G401.6 (cell line): ENCODE data around the gene GPATCH2L.

Source experiments
- FAIRE-seq: peaks from 2 replicates; lab custom pipeline; 2012; peaks lifted over from hg19 to GRCh38; lab: Jason Lieb, UNC

GPATCH2L gene

DNA sequence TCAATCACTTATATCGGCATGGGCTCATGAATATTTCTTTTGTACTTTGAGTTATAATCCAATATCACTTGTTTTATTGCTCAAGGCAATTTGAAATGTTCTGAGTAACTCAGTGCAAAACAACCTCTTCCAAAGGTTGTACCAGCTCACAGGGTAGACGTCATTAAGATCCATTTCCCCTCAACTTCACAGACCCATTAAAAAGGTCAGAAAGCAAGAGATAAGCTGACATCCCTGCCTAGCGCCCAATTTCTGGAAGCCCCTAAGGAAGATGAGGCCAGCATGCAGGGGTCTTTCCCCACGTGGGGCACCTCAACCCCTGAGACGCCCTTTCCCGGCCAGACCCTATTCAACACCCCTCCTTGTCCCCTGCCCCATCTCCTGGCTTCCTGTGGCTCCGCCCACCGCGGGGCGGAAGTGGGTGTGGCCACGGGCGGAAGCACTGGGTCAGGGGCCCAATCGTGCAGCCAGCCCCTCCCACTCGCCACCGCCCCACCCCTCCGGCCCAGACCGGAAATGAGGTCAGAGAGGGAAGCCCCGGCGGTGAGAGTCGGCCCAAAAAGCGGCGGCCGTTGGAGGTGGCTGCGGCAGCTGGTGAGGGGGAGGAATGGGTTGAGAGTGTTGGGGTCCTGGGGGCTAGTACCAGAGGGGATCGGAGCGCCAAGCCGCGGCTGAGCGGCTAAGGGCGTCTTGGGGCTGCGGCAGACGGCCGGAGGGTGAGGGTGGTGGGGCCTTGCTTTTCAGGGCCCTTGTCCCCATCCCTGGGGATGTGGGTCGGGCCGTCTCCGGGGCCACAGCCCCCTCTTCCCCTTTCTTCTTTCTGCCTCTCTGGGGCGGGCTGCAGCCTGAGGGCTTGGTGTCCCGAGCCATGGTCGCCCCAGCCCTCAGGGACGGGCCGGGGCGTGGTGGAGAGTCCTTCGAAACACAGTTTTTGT is at the start of gene GPATCH2L:
GPATCH2L (plus strand) TSS at position 525 of the 935 bp plus-strand sequence. CDS start 2,442 bp downstream, outside the sequence.
- peak; percentile 94 for FAIRE-seq

DNA sequence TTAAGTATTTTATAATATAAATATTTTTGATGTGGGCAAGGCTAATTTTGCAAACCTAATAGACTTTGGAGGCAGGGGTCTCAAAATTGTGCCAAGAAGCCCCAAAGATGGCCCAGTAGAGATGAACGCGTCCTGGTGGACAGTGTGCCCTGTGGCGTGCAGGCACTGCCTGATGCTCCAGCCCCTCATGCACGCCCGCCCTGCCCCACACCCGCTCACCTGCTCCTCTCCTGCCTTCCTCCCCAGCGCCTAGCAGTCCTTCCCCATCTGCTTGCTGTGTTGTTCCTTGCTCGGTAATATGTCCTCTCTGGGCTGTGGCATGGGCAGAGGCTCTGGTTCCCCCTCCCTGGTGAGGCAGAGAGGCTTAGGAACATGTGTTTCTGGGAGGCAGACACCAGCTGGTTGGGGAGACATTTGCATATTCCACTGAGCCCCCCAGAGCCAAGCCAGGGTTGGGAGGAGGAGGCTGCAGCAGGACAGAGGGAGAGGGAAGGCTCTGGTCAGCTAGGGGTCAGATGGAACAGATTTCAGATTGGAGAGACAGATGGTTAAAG is 46.8 kb upstream of the GPATCH2L start:
- no peak for FAIRE-seq

DNA sequence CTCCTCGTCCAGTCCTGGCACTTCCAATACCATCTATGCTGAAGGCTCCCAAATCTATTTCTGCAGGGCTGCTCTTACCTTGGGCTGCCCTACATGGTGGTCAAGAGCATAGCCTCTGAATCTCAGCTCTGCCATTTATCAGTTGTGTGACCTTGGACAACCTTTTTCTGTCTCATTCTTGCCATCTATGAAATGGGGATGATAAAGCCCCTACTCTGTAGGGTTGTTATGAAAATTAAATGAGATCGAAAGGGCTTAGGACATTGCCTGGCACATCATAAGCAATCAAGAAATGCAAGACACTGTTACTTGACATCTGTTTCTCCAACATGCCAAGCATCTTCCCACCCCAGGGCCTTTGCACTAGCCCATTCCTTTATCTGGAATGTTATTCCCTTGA is 45.5 kb upstream of the GPATCH2L start:
- no peak for FAIRE-seq

DNA sequence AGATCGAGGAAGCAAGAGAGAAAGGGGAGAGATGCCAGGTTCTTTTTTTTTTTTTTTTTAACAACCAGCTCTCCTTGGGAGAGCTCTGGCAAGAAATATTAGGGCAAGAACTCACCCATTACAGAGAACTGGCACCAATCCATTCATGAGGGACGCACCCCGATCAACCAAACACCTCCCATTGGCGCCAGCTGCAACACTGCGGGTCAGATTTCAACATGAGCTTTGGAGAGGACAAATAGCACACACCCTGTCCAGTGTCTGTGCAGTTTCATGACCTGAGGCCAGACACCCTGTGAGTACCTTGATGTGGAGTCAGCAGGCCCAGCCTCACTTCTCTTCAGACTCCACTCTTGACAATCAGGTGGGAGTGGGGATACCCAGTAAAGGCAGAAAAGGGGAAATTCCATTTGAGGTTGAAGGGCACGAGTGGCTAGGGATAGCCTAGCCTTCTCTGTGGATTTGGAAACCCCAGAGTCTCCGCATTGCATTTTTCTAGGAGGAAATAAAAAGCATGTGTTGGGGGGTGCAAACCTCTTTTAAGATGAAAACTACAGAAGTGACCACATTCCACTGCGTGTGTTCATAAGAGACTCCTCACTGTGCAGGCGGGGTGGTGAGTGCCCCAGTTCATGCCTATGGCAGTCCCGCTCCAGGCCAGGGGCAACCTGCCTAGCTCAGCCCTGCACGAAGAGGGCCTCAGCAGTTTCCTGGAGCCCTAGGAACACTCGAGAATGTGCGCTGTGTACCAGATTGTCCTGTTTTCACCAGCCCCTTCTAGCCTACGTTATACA is 42.4 kb upstream of the GPATCH2L start:
- no peak for FAIRE-seq

DNA sequence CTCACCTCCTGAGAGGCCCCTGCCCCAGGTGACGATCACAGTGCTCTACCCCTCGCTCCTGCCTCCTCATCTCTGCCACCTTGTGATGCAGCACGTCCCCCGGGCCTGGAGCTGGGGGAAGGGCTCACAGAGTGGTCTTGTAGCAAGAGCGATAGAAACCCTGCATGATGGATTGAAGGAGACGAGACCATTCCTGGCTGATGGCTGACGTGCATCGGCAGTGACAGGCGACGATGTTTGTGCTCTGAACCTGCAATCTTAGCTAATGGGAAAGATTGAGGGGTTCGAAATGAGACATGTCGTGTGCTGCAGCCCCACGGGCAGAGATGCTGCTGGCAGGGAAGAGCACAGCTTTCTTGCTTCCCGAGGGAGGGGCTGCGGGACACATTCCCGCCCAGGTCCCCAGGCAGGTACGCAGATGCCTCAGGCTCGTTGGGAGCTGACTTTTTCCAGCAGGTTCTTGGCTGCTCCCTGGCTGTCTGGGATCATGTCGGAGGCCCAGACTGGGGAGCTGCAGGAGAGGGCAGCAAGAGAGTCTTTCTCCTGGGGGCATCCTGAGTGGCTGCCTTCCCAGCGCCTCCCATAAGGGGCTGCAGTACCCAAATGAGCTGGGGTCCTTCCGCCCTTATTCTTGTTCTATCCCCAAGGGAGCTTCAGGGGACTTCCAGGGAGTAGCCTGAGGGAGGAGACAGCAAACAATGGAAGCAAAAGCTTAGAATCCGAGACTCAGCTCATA is 38.7 kb upstream of the GPATCH2L start:
- no peak for FAIRE-seq

DNA sequence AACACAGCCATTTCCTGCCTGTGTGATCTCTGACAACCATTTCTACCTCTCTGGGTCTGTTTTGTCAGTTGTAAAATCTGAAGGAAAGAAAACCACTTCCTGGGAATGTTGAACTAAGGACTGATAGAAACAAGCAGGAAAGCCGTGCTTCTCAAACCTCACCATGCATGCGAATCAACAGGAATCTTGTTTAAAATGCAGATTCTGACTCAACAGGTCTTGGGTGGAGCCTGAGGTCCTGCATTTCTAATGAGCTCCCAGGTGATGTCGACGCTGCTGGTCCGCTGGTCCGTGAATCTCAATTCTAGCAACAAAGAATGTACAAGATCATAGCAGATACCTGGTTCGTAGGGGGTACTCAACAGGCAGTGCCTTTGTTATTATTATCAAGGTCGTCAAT is 38.0 kb upstream of the GPATCH2L start:
- no peak for FAIRE-seq

DNA sequence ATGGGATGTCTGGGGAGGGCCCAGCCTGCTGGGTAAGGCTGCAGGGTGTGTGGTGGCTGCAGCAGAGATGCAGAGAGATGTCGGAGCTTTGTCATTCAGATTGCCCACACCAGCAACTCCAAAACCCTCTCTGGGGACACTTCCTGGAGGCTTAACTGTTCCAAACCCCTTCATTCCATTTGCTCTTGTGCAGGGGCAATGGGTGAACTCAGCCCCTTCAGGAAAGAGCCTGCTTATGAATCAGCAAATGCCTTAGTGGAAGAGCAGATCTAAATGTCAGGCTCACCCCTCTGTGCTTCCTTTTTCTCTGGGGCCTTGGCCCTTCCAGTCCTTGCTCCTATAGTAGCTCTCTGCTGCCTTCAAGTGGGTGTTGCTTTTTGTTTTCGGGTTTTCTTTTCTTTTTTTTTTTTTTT is 36.7 kb upstream of the GPATCH2L start:
- FAIRE-seq: no peak

DNA sequence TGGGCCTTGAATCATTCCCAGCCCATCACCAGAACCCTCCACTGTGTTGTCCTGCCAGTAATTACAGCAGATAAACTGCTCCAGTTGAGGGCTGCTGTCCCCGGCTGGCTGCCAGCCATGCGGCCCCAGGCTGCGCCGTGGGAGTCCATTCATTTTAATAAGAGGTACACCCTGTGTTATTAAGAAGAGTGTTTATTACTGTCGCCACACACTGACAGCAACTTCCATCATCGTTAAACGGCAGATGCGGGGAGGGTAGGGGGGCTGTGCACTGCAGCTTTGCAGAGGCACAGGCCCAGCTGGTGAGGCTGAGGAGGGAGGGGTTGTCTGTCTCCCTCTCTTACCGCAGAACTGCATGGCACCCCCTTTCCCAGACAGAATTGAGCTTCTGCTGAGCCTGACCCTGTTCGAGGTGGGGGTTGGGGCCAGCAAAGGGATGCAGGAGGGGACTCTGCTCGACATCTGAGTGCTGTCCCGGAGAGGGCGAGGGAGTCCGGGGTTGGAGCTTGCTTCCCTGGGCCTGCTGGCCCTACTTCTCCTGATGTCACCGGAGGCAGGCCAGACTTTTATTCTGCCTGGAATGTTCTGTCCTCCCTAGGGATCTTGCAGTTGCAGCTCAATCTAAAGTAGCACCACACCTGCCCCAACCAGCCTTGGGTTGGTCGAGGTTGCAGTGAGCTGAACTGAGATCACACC is 33.8 kb upstream of the GPATCH2L start:
- FAIRE-seq: no peak

DNA sequence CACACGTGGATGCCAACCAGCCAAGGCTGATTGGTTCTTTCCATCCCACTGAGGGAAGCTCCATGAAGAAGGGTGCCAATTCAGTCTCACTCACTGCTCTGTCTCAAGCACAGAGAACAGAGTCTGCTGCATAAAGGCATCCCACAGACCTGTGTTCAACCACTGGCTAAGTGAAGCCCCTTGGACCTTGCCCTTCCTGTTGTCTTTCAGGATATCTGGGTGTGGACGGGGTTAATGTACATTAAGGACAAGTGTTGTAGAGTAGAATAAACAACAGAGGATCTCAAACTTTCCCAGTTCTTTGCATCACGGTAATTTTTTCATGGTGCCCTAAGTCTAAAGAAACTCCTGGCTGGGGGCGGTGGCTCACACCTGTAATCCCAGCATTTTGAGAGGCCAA is 33.1 kb upstream of the GPATCH2L start:
- FAIRE-seq: no peak

DNA sequence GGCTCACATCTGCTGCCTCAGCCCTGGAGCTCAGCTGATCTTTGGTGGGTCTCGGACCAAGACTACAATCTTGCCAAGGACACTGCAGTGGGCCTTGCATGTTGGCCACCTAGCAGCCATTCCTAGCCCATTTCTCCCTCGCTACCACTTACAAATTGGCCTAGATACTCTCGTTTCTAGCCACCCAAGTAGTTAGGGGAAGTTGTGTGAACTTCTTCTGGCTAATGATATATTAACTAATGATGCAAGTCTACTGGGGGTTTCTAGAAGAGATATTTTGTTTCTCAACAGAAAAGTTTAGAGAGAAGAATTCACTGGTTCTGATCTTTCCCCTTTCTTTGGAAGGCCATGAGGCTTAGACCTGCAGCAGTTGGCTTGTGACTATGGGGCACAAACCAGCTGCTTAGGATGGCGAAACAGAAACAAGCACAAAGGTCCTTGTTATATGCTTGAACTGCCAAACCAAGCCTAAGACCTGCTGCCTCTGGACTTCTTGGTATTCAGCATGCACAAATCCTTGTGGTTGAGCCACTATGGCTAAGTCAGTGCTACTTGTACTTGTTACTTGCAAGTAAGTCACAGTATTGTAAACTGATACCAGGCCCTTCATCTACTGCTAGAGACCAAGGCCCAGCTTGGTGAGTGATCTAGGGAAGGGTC is 30.5 kb upstream of the GPATCH2L start:
- no peak for FAIRE-seq

DNA sequence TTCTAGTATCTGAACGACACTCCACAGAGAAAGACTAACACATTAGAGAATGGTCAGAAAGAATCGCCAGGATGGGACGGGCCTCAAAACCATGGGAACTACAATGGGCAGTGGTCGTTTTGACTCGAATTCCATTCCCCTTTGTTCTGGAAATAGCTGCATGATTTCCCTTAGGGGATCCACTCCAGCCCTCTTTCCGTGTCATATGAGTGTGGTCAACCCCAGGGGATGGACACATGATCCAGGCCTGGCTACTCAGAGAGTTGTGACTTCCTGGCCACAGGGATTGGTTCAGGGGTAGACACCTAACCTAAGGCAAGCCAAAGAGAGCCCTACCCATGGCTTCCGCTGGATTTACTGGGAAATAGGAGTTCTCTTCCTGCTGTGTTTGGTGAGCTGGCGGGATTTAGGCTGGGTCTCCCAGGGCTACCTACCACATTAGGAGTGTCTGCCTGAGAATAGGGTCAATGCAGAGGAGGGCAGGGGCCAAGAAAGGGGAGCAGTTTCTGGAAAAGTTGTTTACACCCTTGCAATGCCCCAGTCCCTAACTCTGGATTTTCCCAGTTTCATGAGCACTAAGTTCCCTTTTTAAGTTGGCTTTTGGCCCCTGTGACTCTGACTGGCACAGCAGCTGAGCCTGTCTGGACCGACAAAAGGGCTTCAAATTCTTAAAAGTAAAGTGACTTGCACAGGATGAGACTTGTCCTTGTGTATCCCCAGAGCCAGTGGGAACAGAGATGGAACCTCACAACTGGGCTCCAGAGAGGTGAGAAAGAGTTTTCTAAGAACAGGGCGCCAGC is 28.1 kb upstream of the GPATCH2L start:
- FAIRE-seq: no peak

DNA sequence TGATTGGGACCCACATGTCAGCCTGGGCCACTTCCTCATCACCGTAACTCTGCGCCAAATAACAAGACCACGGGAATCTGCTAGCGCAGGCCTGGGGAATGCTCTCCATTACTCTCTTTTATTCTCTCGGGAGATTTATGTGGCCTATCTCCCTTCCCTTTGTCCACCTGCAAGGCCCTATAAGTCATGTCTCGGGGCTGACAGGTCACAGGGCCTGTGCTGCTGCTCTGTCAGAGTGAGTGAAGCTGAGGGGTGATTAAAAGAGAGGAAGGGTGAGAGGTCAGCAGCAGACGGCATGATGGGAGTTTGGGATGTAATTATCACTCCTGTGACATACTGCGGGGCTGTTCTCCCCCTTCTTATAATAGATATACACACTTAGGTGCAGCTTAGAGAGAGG is 26.2 kb upstream of the GPATCH2L start:
- FAIRE-seq: no peak

DNA sequence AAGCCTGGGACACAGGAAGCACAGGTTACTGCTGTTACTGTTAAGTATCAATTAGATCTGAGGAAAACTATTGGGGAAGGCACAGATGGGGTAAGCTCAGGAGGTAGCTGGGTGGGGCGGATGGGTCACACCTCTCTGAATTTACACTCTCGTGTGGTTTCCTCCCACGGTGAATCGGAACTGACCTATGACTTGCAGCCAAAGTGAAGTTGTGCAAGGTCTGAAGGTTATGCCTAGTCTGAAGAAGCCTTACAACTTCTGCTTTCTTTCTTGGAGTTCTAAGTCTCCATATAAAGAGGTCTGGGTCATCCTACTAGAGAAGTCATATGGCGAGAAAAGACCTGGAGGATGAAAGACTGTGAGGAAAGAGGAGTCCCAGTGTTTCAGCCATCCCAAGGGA is 25.6 kb upstream of the GPATCH2L start:
- no peak for FAIRE-seq

DNA sequence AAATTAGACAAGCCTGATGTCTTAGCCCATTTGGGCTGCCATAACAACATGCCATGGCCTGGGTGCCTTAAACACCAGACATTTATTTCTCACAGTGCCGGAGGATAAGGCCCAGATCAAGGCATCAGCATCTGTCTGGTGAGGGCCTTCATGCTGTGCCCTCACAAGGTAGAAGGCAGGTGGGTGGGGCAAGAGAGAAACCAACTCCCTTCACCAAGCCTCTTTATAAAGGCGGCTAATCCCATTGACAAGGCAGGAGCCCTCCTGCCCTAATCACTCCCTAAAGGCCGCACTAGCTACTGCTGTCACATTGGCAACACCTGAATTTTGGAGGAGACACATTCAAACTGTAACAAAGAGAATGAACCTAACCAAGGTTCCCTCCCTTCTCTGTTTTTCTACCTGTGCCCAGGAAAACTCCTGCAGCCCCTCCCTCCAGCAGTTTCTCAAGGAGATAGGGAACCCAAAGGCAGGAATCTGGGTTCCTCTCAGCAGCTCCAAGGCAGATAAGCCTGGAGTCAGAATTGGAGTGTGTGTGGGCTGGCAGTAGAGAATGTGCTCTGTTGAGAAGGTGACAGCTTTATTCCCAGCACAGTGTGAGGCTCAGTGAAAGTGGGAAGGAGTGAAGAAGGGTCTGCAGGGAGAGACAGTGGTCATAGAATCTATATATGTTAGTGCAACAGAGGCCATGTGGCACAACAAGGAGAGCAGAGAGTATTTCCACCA is 21.7 kb upstream of the GPATCH2L start:
- FAIRE-seq: no peak

DNA sequence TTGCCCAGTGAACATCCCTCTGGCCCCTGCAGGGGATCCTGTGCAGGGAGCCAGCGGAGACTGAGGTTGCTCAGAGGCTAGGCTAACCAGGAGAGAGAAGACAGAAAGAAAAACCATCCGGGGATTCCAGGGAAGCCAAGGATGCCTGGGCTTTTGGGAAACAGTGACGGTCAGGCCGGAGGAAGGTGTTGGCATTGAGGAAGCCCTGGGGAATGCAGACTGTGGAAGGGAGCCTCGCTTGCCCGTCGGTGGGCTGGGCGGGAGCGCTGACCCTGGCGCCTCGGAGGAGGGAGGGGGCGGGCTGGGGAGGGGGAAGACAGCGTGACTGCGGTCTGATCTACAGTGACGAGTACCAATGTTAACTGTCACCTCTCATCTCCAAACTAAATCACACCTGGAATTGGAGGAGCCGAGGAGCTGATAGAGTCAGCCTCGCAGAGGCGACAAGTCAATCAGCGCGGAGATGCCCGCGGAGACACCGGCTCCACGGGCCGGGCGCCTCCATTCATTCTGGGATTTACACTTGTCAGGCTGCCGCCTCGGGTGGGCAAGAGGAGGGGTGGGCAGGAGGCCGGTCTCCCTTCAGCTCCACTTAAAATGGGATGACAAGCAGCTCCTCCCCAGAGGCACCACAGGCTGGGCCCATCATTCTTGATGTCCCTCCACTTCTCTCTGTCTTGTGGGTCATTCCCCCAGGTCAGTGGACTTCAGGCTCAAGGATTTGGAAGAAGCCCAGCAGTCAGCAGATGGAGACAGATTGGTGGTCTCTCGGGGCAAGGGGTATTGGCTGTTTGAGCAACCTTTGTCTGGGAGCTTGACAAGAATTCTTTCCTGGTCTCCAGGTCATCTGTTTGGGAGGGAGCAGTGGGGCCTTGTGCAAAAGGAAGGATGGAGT is 20.4 kb upstream of the GPATCH2L start:
- no peak for FAIRE-seq

DNA sequence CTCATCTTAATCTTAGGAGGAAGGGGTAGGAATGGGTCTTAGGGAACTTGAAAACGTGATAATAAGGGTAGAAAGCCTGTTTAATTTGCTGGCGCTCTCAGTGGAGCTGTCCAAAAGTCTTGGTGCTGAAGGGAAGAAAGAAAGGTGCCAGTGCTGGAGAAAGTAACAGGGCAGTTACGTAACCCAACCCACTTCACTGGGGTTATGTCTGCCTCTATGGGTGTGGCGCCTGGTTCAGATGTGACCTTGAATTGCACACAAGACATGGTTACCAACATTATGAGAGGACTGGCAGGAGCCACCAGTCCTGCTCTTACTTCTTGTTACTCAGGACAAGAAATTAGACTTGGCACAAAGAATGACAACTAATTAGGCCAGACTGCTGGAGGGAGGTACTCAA is 18.6 kb upstream of the GPATCH2L start:
- FAIRE-seq: no peak

DNA sequence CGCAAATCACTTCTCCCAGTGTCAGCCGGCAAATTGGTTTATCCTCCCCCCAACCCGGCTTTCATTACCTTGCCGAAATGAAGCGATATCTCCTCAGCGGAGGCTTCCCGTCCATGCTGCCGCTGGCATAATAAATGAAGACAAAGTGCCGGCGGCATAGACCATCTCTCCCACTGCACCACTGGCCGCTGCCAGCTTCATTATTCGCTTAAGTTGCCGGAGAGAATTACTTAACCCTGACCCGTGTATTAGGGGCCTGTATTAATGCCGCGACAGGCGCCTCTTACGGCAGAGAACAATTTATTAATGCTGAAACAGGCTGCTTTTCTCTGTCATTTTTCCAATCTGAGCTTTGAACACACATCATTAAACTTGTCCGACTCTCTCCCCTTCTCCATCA is 17.5 kb upstream of the GPATCH2L start:
- FAIRE-seq: no peak

DNA sequence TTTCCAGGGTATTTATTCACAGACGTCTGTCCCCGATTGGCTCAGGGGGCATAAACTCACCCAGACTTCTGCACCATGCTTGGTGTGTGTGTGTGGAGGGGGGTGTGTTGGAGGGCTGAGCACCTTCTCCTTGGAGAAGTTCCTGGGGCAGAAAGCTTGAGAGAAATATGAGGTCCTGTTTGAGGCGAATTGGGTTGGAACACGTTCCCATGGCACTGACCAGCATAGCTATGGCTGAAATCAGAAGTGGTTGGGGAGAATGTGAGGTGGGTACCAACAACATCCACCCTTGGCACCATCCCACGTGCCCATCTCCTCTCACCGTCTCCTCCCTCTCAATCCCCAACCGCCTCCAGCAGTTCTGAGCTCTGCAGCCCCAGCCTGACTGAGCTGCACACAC is 16.0 kb upstream of the GPATCH2L start:
- FAIRE-seq: no peak
